Activated CD4-positive, alpha-beta memory T cell treated with anti-CD3 and anti-CD28 coated beads for 36 hours (primary cell): ENCODE results near the gene RPUSD4. TPM values are rescaled to one million over a fixed set of nuclear protein-coding genes. Genes with fewer than 3 reads are reported as not detected.

Source experiments
- CTCF ChIA-PET: fragments of 350-600 bp; sonication (Branson Sonifier 250); formaldehyde crosslinking; loops from one replicate; lab custom pipeline; 2021; ENCODE audit warnings: antibody characterized with exemption, inconsistent platforms; lab: Charles Lee
- POLR2A ChIA-PET: fragments of 350-600 bp; sonication (Branson Sonifier 250); formaldehyde crosslinking; loops from one replicate; lab custom pipeline; 2021; ENCODE audit warnings: antibody characterized with exemption; lab: Charles Lee
- DNase-seq: peaks from one replicate; pipeline ENCODE4 v3.0.0-alpha.2; 2020
- H3K27ac Mint-ChIP-seq: one replicate; pipeline ENCODE4 v1.8.0; 2021; ENCODE audit warnings: mixed read lengths
- H3K27me3 Mint-ChIP-seq: one replicate; pipeline ENCODE4 v1.8.0; 2021; ENCODE audit warnings: mixed read lengths
- H3K36me3 Mint-ChIP-seq: one replicate; pipeline ENCODE4 v1.8.0; 2021; ENCODE audit warnings: mixed read lengths
- H3K4me1 Mint-ChIP-seq: one replicate; pipeline ENCODE4 v1.8.0; 2021; ENCODE audit warnings: low read depth, mixed read lengths
- H3K4me3 Mint-ChIP-seq: one replicate; pipeline ENCODE4 v1.8.0; 2021; ENCODE audit warnings: mild to moderate bottlenecking, mixed read lengths
- H3K9me3 Mint-ChIP-seq: one replicate; pipeline ENCODE4 v1.8.0; 2021; ENCODE audit warnings: mixed read lengths
- intact Hi-C: fragments of 100-400 bp; cut with micrococcal nuclease; formaldehyde crosslinking; loops from one replicate; pipeline ENCODE4 v1.15.1; 2023
- total RNA-seq, 2 experiments: library from RNA; stranded (reverse); gene quantifications; one replicate each; pipeline ENCODE4 v1.2.3, GENCODE V29; 2021

RPUSD4 gene
- total RNA-seq, 2 experiments from 2014 or later = 32.4 to 34.1 TPM

DNA sequence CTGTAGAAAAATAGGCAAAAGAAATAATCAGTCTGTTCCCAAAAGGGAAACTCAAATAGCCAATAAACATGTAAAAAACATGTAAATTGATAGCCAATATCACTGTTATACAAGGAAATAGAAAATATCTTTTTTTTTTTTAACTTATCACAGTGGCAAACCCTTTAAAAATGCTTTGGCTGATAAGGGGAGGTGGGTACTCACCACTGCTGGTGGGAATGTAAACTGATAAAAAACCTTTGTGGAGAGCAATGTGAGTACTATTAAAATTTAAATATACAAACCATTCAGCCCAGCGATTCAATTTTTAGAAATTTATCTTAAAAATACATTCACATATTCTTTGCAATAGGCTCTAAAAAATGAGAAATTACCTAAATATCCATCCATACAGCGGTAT lies 3.6 kb downstream of the RPUSD4 start:
- Mint-ChIP-seq H3K4me3 (no peak overlapping the region), H3K27me3 (no peaks in the 10 kb centered on the region), H3K27ac (no peak overlapping the region), H3K4me1 (peaks cover 25% of the 10 kb centered on the region), H3K36me3 (peaks cover 36% of the 10 kb centered on the region), H3K9me3 (no peaks in the 10 kb centered on the region)
- ChIA-PET CTCF (no interaction called here), POLR2A (no interaction called here)
- DNase-seq = no peak
- intact Hi-C loops = no loop called here

GRCh38 chr11:126205359-126205758 lies 6.1 kb downstream of the RPUSD4 start:
- ChIA-PET POLR2A (no interaction called here), CTCF (no interaction called here)
- Mint-ChIP-seq H3K27ac (no peak overlapping the region), H3K4me3 (no peak overlapping the region), H3K4me1 (peaks cover 10% of the 10 kb centered on the region), H3K36me3 (peaks cover 50% of the 10 kb centered on the region), H3K27me3 (no peaks in the 10 kb centered on the region), H3K9me3 (no peaks in the 10 kb centered on the region)
- no peak for DNase-seq
- intact Hi-C loops = no loop called here

GRCh38 chr11:126202646-126203359 lies 8.6 kb downstream of the RPUSD4 start:
- no peak overlapping the region for H3K27ac Mint-ChIP-seq
- peaks cover 52% of the 10 kb centered on the region for H3K36me3 Mint-ChIP-seq
- intact Hi-C loops = no loop called here
- peaks cover 6% of the 10 kb centered on the region for H3K9me3 Mint-ChIP-seq
- no peaks in the 10 kb centered on the region for H3K27me3 Mint-ChIP-seq
- no peak overlapping the region for H3K4me3 Mint-ChIP-seq
- ChIA-PET CTCF (interaction anchor here (1.9 kb wide), 1 partner anchor 9 kb away, joined by 7 read pairs; no protein-coding TSS in a partner anchor), POLR2A (no interaction called here)
- no peaks in the 10 kb centered on the region for H3K4me1 Mint-ChIP-seq
- no peak for DNase-seq

GRCh38 chr11:126198648-126199047 lies 12.8 kb downstream of the RPUSD4 start:
- Mint-ChIP-seq H3K9me3 (peaks cover 15% of the 10 kb centered on the region), H3K36me3 (peaks cover 50% of the 10 kb centered on the region), H3K4me3 (no peak overlapping the region), H3K27me3 (no peaks in the 10 kb centered on the region), H3K4me1 (no peaks in the 10 kb centered on the region), H3K27ac (no peak overlapping the region)
- ChIA-PET POLR2A (no interaction called here), CTCF (interaction anchor here (1.2 kb wide), 1 partner anchor 256 kb away, joined by 3 read pairs; no protein-coding TSS in a partner anchor)
- no peak for DNase-seq
- intact Hi-C loops = no loop called here

GRCh38 chr11:126197277-126197939 lies 14.0 kb downstream of the RPUSD4 start:
- no peak overlapping the region for H3K27ac Mint-ChIP-seq
- no peaks in the 10 kb centered on the region for H3K4me1 Mint-ChIP-seq
- DNase-seq = no peak
- peaks cover 15% of the 10 kb centered on the region for H3K9me3 Mint-ChIP-seq
- ChIA-PET CTCF (interaction anchor here (0.7 to 1.2 kb wide), 3 partner anchors 255 to 276 kb away, joined by 3 to 4 read pairs (median 3); no protein-coding TSS in a partner anchor), POLR2A (no interaction called here)
- intact Hi-C loops = no loop called here
- no peak overlapping the region for H3K4me3 Mint-ChIP-seq
- H3K27me3 Mint-ChIP-seq = no peaks in the 10 kb centered on the region
- peaks cover 43% of the 10 kb centered on the region for H3K36me3 Mint-ChIP-seq

- POLR2A ChIA-PET = no interaction called here
- CTCF ChIA-PET = interaction anchor here (0.8 to 3.3 kb wide), 2 partner anchors 257 to 271 kb away, joined by 3 to 47 read pairs; no protein-coding TSS in a partner anchor
- no peak overlapping the region for H3K4me3 Mint-ChIP-seq
- H3K27ac Mint-ChIP-seq = no peak overlapping the region
- intact Hi-C loops = no loop called here
- no peaks in the 10 kb centered on the region for H3K27me3 Mint-ChIP-seq
- H3K36me3 Mint-ChIP-seq = peaks cover 42% of the 10 kb centered on the region
- no peaks in the 10 kb centered on the region for H3K4me1 Mint-ChIP-seq
- DNase-seq = no peak
- H3K9me3 Mint-ChIP-seq = peaks cover 15% of the 10 kb centered on the region
Observed at GRCh38 chr11:126195119-126195518, 16.3 kb downstream of the RPUSD4 start.

- DNase-seq = peak; percentile 43
- Mint-ChIP-seq H3K4me3 (no peak overlapping the region), H3K27ac (no peak overlapping the region), H3K27me3 (no peaks in the 10 kb centered on the region), H3K4me1 (no peaks in the 10 kb centered on the region), H3K36me3 (peaks cover 39% of the 10 kb centered on the region), H3K9me3 (peaks cover 15% of the 10 kb centered on the region)
- POLR2A ChIA-PET = no interaction called here
- CTCF ChIA-PET = interaction anchor here (0.7 to 7.3 kb wide), 20 partner anchors 9 to 561 kb away, joined by 3 to 66 read pairs (median 3); partner anchors contain the start of gene PUS3
- intact Hi-C loops = loop anchor here (1.0 kb wide), 2 partner anchors 252 to 271 kb away; no protein-coding TSS in a partner anchor
Observed at GRCh38 chr11:126194121-126194543, 17.3 kb downstream of the RPUSD4 start.

- no peak for DNase-seq
- Mint-ChIP-seq H3K4me3 (no peak overlapping the region), H3K36me3 (peaks cover 32% of the 10 kb centered on the region), H3K9me3 (peaks cover 12% of the 10 kb centered on the region), H3K27me3 (no peaks in the 10 kb centered on the region), H3K27ac (no peak overlapping the region), H3K4me1 (no peaks in the 10 kb centered on the region)
- intact Hi-C loops = no loop called here
- POLR2A ChIA-PET = no interaction called here
- CTCF ChIA-PET = interaction anchor here (0.9 to 7.3 kb wide), 14 partner anchors 9 to 560 kb away, joined by 3 to 66 read pairs (median 4); partner anchors contain the start of gene PUS3
Observed at GRCh38 chr11:126193038-126193478, 18.4 kb downstream of the RPUSD4 start.

DNA sequence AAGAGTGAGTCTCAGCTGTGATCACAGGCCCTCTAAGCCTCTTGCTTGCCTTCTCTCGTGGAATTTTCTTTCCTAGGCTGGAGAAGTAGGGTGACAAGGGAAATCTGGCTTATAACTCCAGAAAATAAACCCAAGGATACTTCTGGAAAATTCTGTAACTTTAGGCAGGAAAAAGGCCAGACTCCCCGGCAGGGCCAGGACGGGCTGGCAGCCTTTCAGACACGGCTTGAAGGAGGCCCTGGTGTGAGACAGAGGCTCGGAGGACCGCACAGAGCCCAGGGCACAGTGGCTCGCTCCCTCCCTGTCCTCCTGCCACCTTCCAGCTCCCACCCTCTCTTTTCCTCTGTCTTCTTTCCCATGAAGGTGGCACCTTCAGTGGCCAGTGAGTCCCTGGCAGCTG lies 19.1 kb downstream of the RPUSD4 start:
- Mint-ChIP-seq H3K9me3 (peaks cover 6% of the 10 kb centered on the region), H3K4me1 (no peaks in the 10 kb centered on the region), H3K4me3 (no peak overlapping the region), H3K27ac (no peak overlapping the region), H3K36me3 (peaks cover 25% of the 10 kb centered on the region), H3K27me3 (no peaks in the 10 kb centered on the region)
- CTCF ChIA-PET = interaction anchor here (0.5 to 7.3 kb wide), 2 partner anchors 251 to 560 kb away, joined by 3 to 66 read pairs; no protein-coding TSS in a partner anchor
- POLR2A ChIA-PET = no interaction called here
- DNase-seq = no peak
- intact Hi-C loops = no loop called here

- Mint-ChIP-seq H3K9me3 (no peaks in the 10 kb centered on the region), H3K27ac (no peak overlapping the region), H3K27me3 (no peaks in the 10 kb centered on the region), H3K4me1 (no peaks in the 10 kb centered on the region), H3K4me3 (no peak overlapping the region), H3K36me3 (peaks cover 17% of the 10 kb centered on the region)
- intact Hi-C loops = no loop called here
- ChIA-PET POLR2A (no interaction called here), CTCF (interaction anchor here (7.3 kb wide), 1 partner anchor 250 kb away, joined by 66 read pairs; no protein-coding TSS in a partner anchor)
- no peak for DNase-seq
Observed at GRCh38 chr11:126191379-126192073, 19.9 kb downstream of the RPUSD4 start.

- peaks cover 12% of the 10 kb centered on the region for H3K36me3 Mint-ChIP-seq
- H3K4me3 Mint-ChIP-seq = no peak overlapping the region
- no peaks in the 10 kb centered on the region for H3K27me3 Mint-ChIP-seq
- POLR2A ChIA-PET = no interaction called here
- H3K4me1 Mint-ChIP-seq = no peaks in the 10 kb centered on the region
- no peaks in the 10 kb centered on the region for H3K9me3 Mint-ChIP-seq
- intact Hi-C loops = no loop called here
- no peak overlapping the region for H3K27ac Mint-ChIP-seq
- CTCF ChIA-PET = interaction anchor here (7.3 kb wide), 1 partner anchor 249 kb away, joined by 66 read pairs; no protein-coding TSS in a partner anchor
- DNase-seq = no peak
Observed at GRCh38 chr11:126190792-126191191, 20.7 kb downstream of the RPUSD4 start.
